ENCODE measurements around the gene SFR1.

The SFR1 gene

GRCh38 chr10:104127411-104127810 is 5.4 kb downstream of the SFR1 start:
- TF ChIP-seq CTCF (IDR thresholded peaks at IDR 0.05; ENCODE audit: low read depth, low read length, missing control alignments): peak; percentile 19
- DNase-seq (ENCODE audit: low read depth): no peak
- H3K4me3 ChIP-seq (ENCODE audit: low read depth, low read length): no peak overlapping the region
- in situ Hi-C loops (cut with HindIII; ENCODE audit: low sequenced_read_pairs): no loop called here

- H3K4me3 ChIP-seq (ENCODE audit: low read depth, low read length): no peak overlapping the region
- DNase-seq (ENCODE audit: low read depth): no peak
- in situ Hi-C loops (cut with HindIII; ENCODE audit: low sequenced_read_pairs): no loop called here
- no peak for TF ChIP-seq CTCF (IDR thresholded peaks at IDR 0.05; ENCODE audit: low read depth, low read length, missing control alignments)
Measured at GRCh38 chr10:104128214-104128613, 6.2 kb downstream of the SFR1 start.

DNA sequence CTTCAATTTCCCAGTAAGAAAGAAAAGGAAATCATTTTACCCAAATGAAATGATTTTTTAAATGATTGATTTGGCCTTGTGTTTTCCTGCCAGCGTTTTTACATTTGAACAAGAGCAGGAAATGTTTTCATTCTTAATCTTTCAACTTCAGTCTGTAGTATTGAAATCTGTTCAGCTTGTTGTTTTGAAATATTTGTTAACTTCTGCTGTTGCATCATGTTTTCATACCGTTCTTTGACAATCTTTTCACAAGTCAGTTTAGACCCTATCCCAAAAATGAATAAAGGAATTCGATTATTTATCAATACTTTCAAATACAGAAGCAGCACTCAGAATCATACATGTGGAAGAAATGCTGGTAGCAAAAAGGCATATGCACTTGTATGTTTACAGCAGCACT is 8.1 kb downstream of the SFR1 start:
- TF ChIP-seq CTCF (IDR thresholded peaks at IDR 0.05; ENCODE audit: low read depth, low read length, missing control alignments): no peak
- in situ Hi-C loops (cut with HindIII; ENCODE audit: low sequenced_read_pairs): no loop called here
- DNase-seq (ENCODE audit: low read depth): no peak
- H3K4me3 ChIP-seq (ENCODE audit: low read depth, low read length): no peak overlapping the region

DNA sequence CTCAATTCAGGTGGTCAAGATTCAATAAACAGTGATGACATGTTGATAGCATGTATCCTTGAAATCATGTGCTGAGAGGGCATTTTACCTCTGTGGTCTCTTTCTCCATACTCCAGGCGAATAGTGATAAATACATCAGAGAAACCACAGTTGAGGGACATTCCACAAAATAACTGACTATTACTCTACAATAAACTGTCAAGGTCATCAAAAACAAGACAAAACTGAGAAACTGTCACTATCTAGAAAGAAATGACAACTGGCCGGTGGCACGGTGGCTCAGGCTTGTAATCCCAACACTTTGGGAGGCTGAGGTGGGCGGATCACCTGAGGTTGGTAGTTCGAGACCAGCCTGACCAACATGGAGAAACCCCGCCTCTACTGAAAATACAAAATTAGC is 16.2 kb downstream of the SFR1 start:
- no peak for DNase-seq (ENCODE audit: low read depth)
- H3K4me3 ChIP-seq (ENCODE audit: low read depth, low read length): no peak overlapping the region
- no peak for TF ChIP-seq CTCF (IDR thresholded peaks at IDR 0.05; ENCODE audit: low read depth, low read length, missing control alignments)
- in situ Hi-C loops (cut with HindIII; ENCODE audit: low sequenced_read_pairs): no loop called here

- TF ChIP-seq CTCF (IDR thresholded peaks at IDR 0.05; ENCODE audit: low read depth, low read length, missing control alignments): peak; percentile 30
- DNase-seq (ENCODE audit: low read depth): no peak
- in situ Hi-C loops (cut with HindIII; ENCODE audit: low sequenced_read_pairs): no loop called here
- no peak overlapping the region for H3K4me3 ChIP-seq (ENCODE audit: low read depth, low read length)
Measured at GRCh38 chr10:104139221-104139620, 17.2 kb downstream of the SFR1 start.

DNA sequence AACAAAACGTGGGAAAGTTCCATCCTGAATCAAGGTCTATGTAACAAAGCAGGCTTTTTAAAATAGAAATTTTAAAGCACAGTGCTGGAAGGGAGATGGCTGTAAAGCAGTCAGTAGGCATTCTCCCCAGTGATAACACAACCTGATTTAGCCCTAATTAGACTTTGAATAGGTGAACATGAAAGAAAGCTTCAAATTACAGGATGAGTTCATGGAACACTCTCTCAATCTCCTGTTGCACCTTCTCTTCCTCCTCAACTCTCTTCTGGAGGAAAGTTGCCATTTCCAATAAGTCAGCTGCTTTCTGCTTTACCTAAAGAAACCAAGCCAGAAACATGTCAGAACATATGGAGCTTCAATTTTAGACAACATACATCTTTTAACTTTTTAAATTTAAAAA is 20.1 kb downstream of the SFR1 start:
- in situ Hi-C loops (cut with HindIII; ENCODE audit: low sequenced_read_pairs): loop anchor here (5.0 kb wide), 1 partner anchor 60 kb away; no protein-coding TSS in a partner anchor
- TF ChIP-seq CTCF (IDR thresholded peaks at IDR 0.05; ENCODE audit: low read depth, low read length, missing control alignments): no peak
- no peak for DNase-seq (ENCODE audit: low read depth)
- no peak overlapping the region for H3K4me3 ChIP-seq (ENCODE audit: low read depth, low read length)

- no peak overlapping the region for H3K4me3 ChIP-seq (ENCODE audit: low read depth, low read length)
- in situ Hi-C loops (cut with HindIII; ENCODE audit: low sequenced_read_pairs): loop anchor here (5.0 kb wide), 1 partner anchor 58 kb away; no protein-coding TSS in a partner anchor
- TF ChIP-seq CTCF (IDR thresholded peaks at IDR 0.05; ENCODE audit: low read depth, low read length, missing control alignments): no peak
- no peak for DNase-seq (ENCODE audit: low read depth)
Measured at GRCh38 chr10:104143829-104144228, 21.9 kb downstream of the SFR1 start.
